ENCODE data around the gene UBXN2A. TPM values are rescaled to one million over a fixed set of nuclear protein-coding genes. Genes with fewer than 3 reads are reported as not detected.

Gene UBXN2A
- total RNA-seq, 4 donors from 2014 or later, result 11.7 to 20.4 (median 15.8) TPM

- DNase-seq, result no peak
- peaks cover 0 to 11% (median 6%) of the 10 kb centered on the region in 4 donors for H3K4me1 ChIP-seq
- H3K36me3 ChIP-seq, result no peaks in the 10 kb centered on the region
- H3K27me3 ChIP-seq, result peaks cover 0 to 16% of the 10 kb centered on the region in 2 donors
- H3K9me3 ChIP-seq, result no peaks in the 10 kb centered on the region
- no peak overlapping the region for H3K4me3 ChIP-seq
- H3K27ac ChIP-seq, result no peak overlapping the region
- no peak for TF ChIP-seq POLR2A (IDR thresholded peaks at IDR 0.05)
- no peak for TF ChIP-seq CTCF (IDR thresholded peaks at IDR 0.05)
These were observed 67.4 kb downstream of the UBXN2A start for GRCh38 chr2:24007693-24008092.

- no peaks in the 10 kb centered on the region for H3K9me3 ChIP-seq
These were observed 68.6 kb downstream of the UBXN2A start for GRCh38 chr2:24008672-24009366.

DNA sequence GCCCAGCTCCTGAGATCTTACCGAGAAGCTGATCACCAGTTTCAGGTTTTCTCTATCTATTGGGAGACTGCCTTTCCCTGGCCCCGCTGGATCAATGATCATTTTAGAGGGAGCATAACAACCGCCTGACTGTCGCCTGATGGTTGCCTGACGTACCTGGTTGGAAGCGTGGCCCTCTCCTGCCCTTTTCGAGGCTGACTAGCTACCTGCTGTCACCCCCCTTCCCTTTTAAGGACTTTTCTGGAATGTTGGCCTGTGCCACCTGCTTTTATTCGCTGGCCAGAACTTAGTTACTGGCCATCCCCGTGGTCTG is 69.1 kb downstream of the UBXN2A start:
- no peak for TF ChIP-seq POLR2A (IDR thresholded peaks at IDR 0.05)
- TF ChIP-seq CTCF (IDR thresholded peaks at IDR 0.05), result no peak
- no peak for DNase-seq
- no peak overlapping the region for H3K27ac ChIP-seq
- no peaks in the 10 kb centered on the region for H3K36me3 ChIP-seq
- peaks cover 0 to 16% of the 10 kb centered on the region in 2 donors for H3K27me3 ChIP-seq
- peak overlapping the region in 1 of 4 donors; percentile 49 for H3K4me3 ChIP-seq
- H3K9me3 ChIP-seq, result no peaks in the 10 kb centered on the region
- H3K4me1 ChIP-seq, result peaks cover 0 to 11% (median 6%) of the 10 kb centered on the region in 4 donors

More at GRCh38 chr2:24008672-24009366, 68.6 kb downstream of the UBXN2A start:
- no peak overlapping the region for H3K4me3 ChIP-seq
- no peak for TF ChIP-seq POLR2A (IDR thresholded peaks at IDR 0.05)
- TF ChIP-seq CTCF (IDR thresholded peaks at IDR 0.05), result no peak
- DNase-seq, result no peak
- peaks cover 0 to 16% of the 10 kb centered on the region in 2 donors for H3K27me3 ChIP-seq
- H3K36me3 ChIP-seq, result no peaks in the 10 kb centered on the region
- no peak overlapping the region for H3K27ac ChIP-seq
- H3K4me1 ChIP-seq, result peaks cover 0 to 11% (median 6%) of the 10 kb centered on the region in 4 donors

DNA sequence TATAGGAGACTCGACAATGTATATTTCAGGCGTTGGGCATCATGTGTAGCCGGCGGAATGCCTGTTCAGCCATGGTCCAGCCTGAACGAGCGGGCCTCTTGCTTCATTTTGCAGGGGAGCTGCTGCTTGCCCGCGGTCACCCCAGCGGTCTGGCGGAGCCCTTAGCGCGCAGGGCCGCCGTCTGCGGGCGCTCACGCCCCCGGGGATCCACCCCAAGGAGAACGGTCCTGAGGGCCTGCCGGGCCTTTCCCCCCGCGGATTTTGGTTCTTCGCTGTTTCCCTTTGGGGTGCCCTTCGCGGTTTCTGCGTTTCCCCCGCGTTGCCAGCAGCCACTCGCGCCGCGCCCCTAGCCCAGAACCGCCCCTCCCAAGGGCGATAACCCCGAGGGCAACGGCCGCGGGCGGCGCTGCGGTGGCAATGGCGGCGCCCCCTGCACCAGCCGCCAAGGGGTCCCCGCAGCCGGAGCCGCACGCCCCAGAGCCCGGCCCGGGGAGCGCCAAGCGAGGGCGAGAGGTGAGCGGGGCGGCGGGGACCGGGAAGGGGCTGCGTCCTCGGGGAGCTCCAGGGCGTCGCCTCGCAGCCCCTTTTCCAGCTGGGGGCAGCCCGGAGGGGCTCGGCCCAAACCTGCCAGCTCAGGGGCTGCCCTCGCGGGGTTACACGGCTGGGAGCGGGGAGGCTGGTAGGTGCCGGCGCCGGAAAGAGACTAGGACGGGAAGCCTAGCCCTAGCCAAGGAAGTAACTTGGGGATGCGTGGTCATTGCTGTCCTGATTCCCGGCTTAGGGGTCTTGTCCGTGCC is 69.6 kb downstream of the UBXN2A start, which contains the start of gene MFSD2B:
Gene MFSD2B (plus strand): TSS at position 406 of the 797 bp plus-strand sequence. CDS start 12 bp downstream, at position 418.
- no peak within 1 kb of the TSS for H3K27ac ChIP-seq
- H3K27me3 ChIP-seq, result peaks cover 0 to 16% of the 10 kb centered on the region in 2 donors
- peak in 1 of 3 donors; percentile 50 for DNase-seq
- H3K4me3 ChIP-seq, result peak within 1 kb of the TSS in 3 of 4 donors; percentile 22 to 59 (median 49)
- H3K9me3 ChIP-seq, result no peaks in the 10 kb centered on the region
- peaks cover 0 to 11% (median 6%) of the 10 kb centered on the region in 4 donors for H3K4me1 ChIP-seq
- TF ChIP-seq POLR2A (IDR thresholded peaks at IDR 0.05) (no peak), CTCF (IDR thresholded peaks at IDR 0.05) (no peak)
- H3K36me3 ChIP-seq, result no peaks in the 10 kb centered on the region

DNA sequence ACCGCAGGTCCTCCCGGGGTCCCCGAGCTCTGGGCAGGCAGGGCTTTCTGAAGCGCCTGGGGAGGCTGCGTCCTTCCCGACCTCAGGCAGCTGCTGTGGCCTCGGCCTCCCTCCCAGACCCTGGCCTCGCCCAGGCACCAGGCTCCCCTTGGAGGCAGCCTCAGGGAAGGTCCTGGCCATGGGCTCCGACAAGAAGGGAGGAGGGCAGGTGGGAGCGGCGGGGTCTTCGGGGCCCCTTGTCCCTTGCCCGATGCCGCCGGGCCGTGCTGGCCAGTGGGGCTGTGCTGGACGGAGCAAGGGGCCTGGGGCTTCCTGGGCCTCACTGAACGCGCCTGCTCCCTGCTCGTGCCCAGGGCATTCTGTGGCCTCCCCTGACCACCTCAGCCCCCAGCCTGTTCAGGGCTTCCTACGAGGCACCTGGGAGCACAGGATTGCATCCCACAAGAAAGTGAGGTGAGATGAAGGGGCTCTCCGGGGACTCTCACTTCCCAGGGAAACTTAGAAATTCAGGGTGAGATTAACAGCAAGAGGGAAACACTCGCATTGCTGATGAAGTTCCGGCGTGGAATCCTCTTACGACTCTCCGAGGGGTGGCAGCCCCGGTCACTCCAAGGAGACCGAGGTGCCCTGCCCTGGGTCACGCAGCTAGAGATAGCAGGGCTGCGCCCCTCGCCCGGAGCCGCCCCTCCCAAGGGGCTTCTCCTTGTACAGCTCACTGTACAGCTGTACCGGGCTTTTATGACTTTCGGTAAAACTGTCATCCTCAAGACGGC is 70.4 kb downstream of the UBXN2A start:
- DNase-seq, result no peak
- no peaks in the 10 kb centered on the region for H3K36me3 ChIP-seq
- H3K4me3 ChIP-seq, result peak overlapping the region in 3 of 4 donors; percentile 22 to 59 (median 49)

More for the DNA sequence above, 70.4 kb downstream of the UBXN2A start:
- no peaks in the 10 kb centered on the region for H3K9me3 ChIP-seq
- H3K4me1 ChIP-seq, result peaks cover 0 to 11% (median 6%) of the 10 kb centered on the region in 4 donors
- TF ChIP-seq CTCF (IDR thresholded peaks at IDR 0.05) (no peak), POLR2A (IDR thresholded peaks at IDR 0.05) (no peak)
- no peak overlapping the region for H3K27ac ChIP-seq
- H3K27me3 ChIP-seq, result peaks cover 0 to 16% of the 10 kb centered on the region in 2 donors
